Measurements from ENCODE around the gene TSPAN19.

- TF ChIP-seq CEBPB (IDR thresholded peaks at IDR 0.05) (no peak), EGR1 (IDR thresholded peaks at IDR 0.05) (no peak), TAF1 (IDR thresholded peaks at IDR 0.05; ENCODE audit: low read depth) (no peak), YY1 (IDR thresholded peaks at IDR 0.05; ENCODE audit: low read depth) (no peak)
Measured at GRCh38 chr12:85000729-85001128, 35.3 kb downstream of the TSPAN19 start.

Data from Ishikawa (cell line).